NCI-H1694 treated with DMSO at 0.1 percent for 48 hours (cell line): Measurements from ENCODE around the gene ELAVL1.
"Not testable (repeated sequence)": the region's sequence is repeated elsewhere in the genome, so short reads cannot be mapped to it uniquely, and the experiment has no call there.

Source experiments
- DNase-seq: peaks from one replicate; lab custom pipeline; 2025; lab: John Stamatoyannopoulos, UW

The ELAVL1 gene

DNA sequence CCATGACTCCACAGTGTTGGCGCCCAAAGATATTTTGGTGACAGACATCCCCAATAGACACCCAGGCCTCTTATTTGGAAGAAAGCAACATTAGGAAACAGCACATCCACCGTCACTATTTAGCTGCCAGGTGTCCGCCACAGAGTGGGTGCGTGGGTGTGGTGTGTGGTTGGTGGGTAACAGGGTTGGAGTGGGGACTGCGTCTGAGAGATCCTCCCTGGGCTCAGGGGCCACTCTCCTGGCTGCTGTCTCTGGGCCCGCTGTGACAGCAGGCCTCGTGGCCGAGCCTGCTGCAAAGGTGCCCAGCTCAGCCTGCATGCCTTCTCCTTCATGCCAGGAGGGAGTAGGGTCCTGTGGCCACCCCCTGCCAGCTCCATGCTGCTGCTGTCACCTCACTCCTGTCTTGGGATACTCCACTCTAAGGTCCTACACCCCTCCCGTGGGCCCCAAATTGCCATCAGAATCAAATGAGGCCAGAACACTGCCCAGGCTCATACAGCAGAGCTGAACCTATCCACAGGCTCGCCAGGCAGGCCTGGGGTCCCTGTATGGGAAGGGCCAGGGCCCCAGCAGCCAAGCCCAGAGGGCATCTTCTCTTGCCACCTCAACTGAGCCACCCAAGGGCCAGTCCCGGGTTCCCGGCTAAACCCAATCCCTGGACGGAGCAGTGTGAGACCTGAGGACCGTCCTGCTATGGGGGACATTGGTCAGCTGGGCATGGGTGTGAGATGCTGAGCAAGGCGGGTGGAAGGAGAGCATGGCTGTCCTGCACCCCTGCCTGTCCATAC, 37.2 kb downstream of the ELAVL1 start:
- no peak for DNase-seq

DNA sequence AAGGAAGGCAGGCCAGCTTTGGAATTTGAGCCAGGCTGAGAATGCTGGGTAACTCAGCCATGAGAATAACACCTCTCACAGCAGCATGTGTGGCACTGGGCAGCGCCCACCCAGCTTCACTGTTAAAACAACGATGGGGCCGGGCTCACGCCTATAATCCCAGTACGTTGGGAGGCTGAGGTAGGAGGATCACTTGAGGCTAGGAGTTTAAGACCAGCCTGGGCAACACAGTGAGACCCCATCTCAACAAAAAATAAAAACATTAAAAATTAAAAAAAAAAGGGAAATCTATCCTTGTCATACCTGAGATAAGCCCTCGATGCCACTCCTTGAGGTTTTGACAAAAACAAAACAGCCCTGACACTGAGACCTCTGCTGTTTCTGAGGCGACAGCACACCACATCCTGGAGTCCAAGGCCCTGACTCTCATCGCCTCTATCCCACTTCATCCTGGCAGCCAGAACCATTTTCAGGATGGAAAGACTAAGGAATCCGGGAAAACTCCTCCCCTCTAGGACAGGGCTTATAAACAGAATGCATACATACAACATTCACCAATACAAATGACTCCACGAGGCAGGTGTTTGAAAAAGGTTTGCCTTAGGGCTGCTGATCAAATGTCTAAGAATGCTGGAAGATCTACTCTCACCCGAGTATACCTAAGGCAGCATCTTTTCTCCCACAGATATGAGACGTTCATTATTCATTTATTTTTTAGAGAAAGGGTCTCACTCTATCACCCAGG, 39.3 kb downstream of the ELAVL1 start:
- DNase-seq = no peak

DNA sequence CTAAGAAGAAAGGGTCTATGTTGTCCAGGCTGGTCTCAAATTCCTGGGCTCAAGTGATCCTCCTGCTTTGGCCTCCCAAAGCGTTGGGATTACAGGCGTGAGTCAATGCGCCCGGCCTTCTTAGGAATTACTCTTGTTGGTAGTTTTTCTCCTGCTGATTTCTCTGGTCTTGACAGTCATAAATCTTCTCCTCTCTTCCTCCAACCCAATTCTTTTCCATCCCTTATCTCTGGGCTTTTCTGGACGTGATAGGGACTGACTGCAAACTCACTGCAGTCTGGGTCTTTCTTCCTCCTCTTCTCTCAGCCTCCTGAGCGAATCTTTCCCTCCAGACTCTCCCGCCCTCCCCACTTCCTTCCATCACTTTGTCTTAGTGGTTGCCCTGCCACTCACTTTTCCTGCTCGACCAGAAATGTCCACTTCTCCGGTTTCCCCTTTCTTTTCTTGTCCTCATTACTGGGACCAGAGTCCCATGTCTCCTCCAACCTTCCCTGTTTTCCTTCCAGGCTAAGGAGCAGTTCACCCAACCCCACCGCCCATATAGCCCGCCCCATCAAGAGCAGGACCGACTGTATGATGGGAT, 40.1 kb downstream of the ELAVL1 start:
- no peak for DNase-seq

DNA sequence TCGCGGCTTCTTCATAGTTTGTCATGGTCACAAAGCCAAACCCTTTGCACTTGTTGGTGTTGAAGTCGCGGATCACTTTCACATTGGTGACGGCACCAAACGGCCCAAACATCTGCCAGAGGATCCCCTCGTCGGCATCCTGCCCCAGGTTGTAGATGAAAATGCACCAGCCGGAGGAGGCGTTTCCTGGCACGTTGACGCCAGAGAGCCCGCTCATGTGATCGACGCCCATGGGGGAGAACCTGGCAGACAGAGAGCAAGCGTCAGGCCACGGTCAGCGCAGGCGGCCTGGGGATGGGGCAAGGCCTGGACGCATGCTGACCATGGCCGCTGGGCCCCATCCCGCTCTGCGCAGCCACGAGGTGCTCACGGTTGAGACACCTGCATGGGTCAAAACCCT, 41.9 kb downstream of the ELAVL1 start:
- no peak for DNase-seq

DNA sequence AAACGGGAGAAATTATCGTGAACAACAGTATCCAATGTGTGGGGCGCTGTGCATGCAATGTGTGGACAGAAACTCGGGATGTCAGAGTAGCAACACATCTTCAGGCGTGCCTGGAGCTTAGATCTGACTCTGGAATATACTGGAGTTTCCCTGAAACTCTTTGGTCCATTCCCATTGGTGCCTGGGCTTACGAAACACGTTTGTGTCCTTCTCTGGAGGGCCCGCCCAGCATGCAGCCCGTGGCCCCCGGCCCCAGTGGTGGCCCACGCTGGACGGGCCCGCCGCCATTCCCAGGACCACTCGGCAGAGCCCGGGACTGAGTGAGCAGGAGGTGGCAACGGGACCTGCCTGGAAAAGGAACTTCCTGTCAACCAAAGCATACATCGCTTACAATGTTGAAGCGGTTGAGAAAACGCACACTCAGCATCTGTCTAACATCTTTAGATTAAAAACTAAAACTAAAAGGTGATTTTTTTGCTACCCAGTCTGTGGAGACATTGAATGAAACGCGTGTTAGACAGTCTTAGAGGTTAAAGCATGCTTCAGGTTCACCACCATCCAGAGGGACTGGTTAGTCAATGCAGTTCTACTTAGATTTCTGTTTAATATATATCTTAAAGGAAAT, 42.7 kb downstream of the ELAVL1 start:
- no peak for DNase-seq

DNA sequence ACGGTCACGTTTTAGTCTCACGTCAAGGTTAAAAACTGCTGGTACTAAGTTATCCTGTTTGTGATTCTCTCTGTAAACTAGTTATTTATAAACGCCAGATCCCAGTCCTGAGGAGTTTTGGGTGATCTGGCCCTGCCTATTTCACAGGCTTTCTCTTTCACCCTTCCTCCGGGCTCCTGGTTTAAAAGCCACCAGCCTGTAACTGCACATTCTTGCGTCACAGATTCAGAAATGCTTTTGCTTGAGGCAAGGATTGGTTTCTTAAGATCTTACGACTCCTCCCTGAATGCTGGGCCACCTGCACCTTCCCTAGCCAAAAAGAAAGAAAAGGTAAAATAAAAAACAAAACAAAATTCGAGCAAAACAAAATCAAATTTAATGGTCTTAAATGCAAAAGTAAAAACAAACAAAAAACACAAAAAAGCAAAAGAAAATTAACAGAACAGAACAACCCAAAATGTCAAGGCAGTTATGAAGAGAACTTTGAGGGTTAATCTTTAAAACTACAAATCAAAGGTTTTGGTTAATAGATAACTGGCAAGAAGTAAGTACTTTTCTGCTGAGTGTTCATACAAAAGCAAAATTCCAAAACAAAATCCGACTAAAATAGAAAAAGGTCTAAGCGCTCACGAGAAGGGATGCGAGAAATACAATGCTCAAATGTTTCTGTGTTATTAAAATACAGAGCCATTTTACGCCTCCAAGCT, 43.4 kb downstream of the ELAVL1 start:
- no peak for DNase-seq

DNA sequence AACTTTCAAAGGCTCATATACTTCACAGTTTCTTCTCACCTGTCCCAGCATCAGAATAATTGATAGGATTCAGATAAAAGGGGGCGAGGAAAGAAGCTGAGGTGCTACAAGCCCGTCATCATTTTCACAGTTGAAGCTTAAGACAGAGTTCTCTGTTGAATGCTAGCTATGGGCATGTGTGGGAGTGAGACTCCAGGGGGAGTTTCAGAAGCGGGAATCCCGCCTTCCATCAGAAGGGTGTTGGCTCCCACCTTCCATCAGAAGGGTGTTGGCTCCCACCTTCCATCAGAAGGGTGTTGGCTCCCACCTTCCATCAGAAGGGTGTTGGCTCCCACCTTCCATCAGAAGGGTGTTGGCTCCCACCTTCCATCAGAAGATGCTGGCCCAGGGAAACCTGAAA, 44.4 kb downstream of the ELAVL1 start:
- not testable (repeated sequence) for DNase-seq

DNA sequence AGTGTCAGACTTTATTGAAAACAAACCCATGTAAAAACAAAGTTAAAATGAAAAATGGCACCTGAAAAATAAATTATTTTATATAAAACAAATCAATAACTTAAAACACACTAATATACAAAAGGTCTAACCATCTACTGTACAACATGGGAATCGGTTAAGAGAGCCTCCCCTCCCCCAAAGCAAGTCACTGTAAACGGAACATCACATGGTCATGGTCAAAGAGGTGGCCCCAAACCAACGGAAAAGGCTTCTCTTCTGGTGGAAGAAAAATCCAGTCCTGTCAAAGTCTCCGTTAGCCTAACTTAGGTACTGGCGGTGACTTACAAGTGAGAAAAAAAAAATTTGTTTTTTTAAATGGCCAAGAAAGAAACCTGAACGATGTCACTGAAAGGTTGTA, 46.2 kb downstream of the ELAVL1 start:
- DNase-seq = no peak

DNA sequence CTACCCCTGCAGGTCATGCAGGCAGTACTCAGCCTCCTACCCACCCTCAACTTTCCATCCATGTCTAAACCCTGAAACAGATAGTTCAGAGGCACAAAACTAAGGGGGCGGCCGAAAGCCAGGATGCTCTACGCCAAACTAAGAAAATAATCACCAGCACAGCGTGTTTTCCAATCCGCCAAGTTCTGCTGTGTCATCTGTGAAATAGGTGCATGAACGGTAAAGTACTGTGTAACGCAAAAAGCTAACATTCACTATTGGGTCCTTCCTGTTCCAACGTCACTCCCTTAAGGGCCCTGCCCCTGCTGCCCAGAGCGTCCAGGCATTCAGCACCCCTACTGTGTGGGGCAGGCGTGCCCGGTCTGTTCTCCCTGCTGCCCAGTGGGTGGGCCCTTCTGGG, 49.7 kb downstream of the ELAVL1 start:
- no peak for DNase-seq

DNA sequence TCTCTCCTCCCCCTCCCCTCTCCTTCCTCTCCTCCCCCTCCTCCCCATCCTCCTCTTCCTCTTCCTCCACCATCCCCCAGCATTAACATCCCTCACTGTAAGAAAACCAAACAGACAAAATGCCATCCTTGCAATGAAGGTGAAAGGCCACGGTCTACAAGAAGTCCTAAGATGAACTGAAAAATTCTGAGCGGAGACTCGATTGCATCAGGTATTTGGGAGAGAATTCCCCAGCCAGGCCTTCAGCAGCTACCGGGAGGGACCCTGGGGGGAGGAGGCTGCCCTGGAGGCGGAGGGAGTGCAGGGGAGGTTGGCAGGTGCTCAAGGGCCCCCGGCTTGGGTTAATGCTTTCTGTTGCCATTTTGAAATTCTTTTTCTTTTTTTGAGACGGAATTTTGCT, 51.9 kb downstream of the ELAVL1 start:
- DNase-seq = no peak

DNA sequence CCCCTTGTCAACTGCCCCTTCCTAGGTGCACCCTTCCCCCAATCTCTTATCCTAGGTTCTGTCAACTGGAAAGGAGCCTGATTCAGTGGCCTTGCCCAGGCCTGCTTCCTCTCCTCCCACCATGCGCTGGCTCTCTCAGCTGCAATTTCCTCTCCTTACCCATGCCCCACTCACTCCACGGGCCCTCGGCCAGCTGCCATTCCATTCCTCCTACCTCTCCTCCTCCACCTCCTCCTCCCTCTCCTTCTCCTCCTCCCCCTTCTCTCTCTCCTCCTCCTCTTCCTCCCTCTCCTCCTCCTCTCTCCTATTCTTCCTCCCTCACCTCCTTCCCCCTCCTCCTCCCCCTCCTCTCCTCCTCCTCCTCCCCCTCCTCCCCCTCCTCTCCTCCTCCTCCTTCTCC, 52.4 kb downstream of the ELAVL1 start:
- no peak for DNase-seq

DNA sequence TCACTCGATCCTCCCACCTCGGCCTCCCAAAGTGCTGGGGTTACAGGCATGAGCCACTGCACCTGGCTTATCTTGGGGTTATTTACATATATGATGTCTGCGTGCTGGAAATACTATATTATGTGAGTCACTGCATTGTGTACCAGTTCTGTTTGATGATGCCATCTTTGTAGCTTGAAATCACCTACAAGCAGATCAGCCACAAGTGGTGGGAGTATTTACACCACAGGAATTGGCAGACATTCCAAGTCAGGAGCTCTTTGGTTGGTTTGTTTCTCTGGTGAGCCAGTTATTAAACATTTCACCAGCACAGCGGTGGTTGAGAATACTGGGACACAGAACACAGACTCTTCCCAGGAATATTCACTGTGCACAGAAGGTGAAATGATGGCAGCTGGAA, 57.5 kb downstream of the ELAVL1 start:
- no peak for DNase-seq

DNA sequence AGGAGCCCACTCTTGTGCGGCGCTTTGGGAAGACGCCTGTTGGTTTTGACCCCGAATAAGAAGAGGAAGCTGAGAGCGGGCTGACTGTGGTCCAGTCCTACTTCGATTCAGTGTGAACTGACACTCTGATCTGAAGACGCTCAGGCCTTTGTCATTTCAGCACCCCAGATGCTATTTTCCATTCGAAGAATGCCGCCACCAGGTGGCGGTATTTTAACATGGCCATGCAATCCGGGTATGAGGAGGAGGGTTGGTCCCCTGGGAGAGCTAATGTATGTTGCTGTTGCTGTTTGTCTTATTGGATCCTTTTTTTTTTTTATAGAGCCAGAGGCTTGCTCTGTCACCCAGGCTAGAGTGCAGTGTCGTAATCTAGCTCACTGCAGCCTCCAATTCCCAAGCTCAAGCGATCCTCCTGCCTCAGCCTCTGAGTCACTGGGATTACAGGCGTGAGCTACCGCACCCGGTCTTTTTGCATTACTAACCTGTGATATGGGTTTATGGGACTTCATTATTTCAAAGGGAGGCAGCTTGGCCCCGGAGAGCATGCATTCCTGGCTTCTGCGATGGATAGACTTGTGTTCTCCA, 61.2 kb downstream of the ELAVL1 start:
- DNase-seq = peak; percentile 82

DNA sequence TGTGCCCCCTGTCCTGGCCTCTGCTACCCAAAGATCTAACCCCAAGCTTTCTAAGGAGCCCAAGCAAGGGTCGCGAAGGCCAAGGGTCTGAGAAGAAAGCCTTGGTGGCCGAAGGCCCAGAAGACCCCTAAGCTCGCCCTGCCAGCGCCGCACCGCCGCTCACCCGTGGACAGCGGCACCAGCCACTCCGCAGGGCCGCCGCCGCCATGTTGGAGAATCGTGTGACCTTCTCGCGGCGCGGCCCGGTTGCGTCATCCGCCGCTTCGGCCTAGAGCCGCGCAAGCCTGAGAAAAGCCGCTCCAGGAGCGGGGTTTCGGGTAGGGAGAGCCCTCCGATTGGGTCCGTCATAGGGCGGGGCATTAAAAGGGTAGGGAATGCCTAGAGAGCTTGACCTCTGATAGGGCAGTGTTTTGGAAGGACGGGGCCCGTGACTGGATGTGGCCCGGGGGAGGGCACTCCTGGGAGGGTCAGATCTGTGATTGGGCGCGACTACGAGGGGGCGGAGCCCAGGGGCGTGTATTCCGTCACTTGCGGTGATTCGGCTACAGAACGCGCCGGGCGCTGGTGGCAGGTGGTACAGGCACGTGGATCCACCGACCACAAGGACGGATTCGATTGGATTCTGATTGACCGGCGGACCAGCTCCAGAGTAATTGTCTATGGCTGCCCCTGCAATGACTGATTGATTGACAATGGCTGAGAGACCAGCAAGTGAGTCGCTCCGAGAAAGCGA, 61.8 kb downstream of the ELAVL1 start, which contains the start of gene TIMM44:
TSS of gene TIMM44 (minus strand) at position 223 of the 733 bp plus-strand sequence. CDS start at position 208, 15 bp downstream.
- peak; percentile 97 for DNase-seq

DNA sequence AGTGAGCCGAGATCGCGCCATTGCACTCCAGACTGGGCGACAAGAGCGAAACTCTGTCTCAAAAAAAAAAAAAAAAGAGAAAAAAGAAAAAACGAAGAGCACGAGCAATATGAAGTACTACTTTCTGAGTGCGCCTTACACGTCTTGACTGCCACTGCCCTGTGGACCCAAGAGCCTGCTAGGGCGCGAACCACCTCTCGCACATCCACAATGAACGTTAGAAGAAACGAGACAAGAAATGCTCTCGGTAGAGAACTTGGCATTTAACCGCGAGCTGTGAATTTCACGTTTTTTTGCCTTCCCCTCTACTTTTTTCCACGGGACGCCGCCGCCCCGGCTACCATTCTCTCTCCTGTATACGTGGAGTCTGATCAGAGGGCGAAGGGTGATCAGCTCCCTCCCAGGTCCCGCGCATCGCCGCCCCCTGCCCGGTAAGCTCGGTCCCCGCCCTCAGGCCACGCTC, 62.4 kb downstream of the ELAVL1 start:
- DNase-seq = no peak

DNA sequence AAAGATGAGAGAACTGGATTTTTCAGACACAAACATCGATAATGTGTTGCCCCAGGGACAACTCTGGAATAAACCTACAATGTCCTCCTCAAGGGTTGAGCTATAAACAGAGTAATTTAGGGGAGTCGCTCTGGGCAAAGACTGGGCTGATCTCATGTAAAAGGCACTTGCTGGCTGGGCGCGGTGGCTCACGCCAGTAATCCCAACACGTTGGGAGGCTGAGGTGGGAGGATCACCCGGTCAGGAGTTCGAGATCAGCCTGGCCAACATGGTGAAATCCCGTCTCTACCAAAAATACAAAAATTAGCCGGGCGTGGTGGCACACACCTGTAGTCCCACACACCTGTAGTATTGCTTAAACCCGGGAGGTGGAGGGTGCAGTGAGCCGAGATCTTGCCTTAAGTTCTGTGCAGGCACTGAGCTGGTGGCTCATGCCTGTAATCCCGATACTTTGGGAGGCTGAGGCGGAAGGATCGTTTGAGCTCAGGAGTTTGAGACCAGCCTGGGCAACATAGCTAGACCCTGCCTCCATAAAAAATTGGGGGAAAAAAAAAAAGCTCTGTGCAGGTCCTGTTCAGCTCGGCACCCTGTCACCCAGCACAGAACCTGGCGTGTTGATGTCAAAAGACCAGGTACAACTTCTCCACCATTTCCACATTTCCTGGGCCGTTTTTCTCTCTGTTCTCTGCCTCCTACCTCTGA, 63.4 kb downstream of the ELAVL1 start:
- no peak for DNase-seq

DNA sequence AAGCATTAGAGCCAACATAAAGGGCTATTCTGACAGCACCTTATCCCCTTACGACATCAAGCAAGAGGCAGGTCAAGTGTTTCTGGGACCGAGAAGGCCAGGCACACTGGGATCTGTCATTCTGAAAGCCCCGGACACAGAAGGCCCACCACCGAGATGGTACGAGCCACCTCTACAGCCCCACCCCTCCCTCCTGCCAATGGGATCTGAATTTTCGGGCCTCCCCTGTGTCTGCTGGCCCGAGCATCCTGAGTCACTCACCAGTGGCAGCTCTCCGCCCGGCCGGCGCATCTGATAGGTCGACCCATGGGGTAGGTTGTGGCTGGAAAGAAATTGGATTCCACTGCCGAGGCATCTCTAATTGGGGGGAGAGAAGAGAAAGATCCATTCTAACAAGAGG, 64.6 kb downstream of the ELAVL1 start:
- DNase-seq = no peak

DNA sequence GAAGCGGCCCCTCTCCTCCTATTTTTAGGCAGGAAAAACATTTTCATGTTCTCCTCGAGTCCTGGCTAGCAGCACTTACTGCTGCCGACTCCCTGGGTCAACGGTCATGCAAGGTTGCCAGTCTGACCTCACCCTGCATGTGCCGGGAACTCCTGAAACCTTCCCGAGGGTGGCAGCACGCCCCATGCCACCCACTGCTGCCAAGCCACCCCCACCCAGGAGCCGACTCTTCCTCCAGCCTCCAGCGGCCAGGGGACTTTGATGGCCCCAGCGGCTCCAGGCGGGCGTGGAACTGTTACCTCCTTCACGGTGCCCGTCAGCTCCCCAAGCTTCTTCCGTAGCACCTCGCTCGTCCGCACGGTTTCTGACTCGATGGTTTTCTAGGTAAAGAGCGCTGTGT, 70.7 kb downstream of the ELAVL1 start:
- no peak for DNase-seq

DNA sequence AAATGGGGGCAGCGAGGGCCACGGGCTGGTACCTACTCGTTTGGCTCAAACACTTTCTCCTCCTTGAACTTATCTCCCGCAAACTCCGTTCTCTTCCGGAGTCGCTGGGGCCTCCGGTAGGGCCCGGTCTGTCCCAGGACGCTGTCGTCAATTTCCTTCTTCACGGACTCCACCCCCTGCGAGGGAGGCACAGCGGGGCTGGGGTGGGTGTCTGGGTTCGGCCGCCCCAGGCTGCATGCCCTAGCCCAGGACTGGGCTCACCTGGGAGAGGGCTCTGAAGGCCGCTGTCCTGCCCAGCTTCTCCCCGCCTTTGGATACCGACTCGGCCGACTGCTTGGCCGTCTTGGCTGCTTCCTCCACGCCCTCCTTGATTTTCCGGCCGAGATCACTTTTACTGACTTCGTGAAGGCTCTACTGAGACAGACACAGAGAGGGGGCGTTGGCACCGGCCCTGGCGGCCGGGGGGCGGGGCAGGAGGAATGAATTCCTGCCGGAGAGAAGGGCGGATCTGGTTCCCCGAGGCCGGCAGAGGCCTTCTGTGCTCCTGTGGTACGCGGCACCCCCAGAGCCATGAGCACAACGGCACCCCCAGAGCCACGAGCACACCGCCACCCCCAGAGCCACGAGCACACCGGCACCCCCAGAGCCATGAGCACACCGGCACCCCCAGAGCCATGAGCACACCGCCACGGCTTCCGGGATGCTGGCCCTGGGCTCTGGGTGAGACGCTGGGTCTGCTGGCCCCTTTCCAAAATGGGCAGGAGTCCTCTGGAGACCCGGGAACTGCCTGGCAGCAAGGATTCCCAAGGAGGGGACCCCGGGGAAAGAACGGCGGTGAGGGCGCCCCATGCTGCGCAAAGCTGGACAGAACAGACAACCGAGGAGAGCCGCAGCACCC, 71.4 kb downstream of the ELAVL1 start:
- no peak for DNase-seq
